Dendritic cell treated with granulocyte-macrophage colony-stimulating factor and Interleukin-4, amounts not matched to agents 40 ng/mL and 50 ng/mL, for 4 days (primary cell): Measurements from ENCODE around the gene GABARAP.

Experiments
- H3K27ac Mint-ChIP-seq: one replicate; pipeline ENCODE4 v1.8.0; 2022; ENCODE audit warnings: mild to moderate bottlenecking, mixed read lengths
- H3K27me3 Mint-ChIP-seq: one replicate; pipeline ENCODE4 v1.8.0; 2022; ENCODE audit warnings: mild to moderate bottlenecking, mixed read lengths
- H3K36me3 Mint-ChIP-seq: one replicate; pipeline ENCODE4 v1.8.0; 2022; ENCODE audit warnings: low read depth, mixed read lengths
- H3K4me1 Mint-ChIP-seq: one replicate; pipeline ENCODE4 v1.8.0; 2022; ENCODE audit warnings: low read depth, mixed read lengths
- H3K4me3 Mint-ChIP-seq: one replicate; pipeline ENCODE4 v1.8.0; 2022; ENCODE audit warnings: mild to moderate bottlenecking, moderate library complexity, mixed read lengths
- H3K9me3 Mint-ChIP-seq: one replicate; pipeline ENCODE4 v1.8.0; 2022; ENCODE audit warnings: mixed read lengths
- intact Hi-C: fragments of 100-400 bp; cut with micrococcal nuclease; formaldehyde crosslinking; loops from one replicate; pipeline ENCODE4 v1.15.0; 2022

GABARAP gene

GRCh38 chr17:7207120-7208001 lies 34.9 kb downstream of the GABARAP start:
- no peaks in the 10 kb centered on the region for H3K9me3 Mint-ChIP-seq
- H3K4me3 Mint-ChIP-seq: no peak overlapping the region
- peaks cover 51% of the 10 kb centered on the region for H3K4me1 Mint-ChIP-seq
- H3K27ac Mint-ChIP-seq: no peak overlapping the region
- no peaks in the 10 kb centered on the region for H3K27me3 Mint-ChIP-seq
- H3K36me3 Mint-ChIP-seq: peaks cover 43% of the 10 kb centered on the region
- intact Hi-C loops: no loop called here

GRCh38 chr17:7205561-7205960 lies 36.7 kb downstream of the GABARAP start:
- Mint-ChIP-seq H3K36me3 (peaks cover 61% of the 10 kb centered on the region), H3K4me3 (peak overlapping the region; percentile 72), H3K9me3 (no peaks in the 10 kb centered on the region), H3K27me3 (no peaks in the 10 kb centered on the region), H3K4me1 (peaks cover 45% of the 10 kb centered on the region), H3K27ac (peak overlapping the region; percentile 75)
- intact Hi-C loops: loop anchor here (1.0 kb wide), 2 partner anchors 10 to 47 kb away; partner anchors contain the start of gene ELP5

GRCh38 chr17:7204828-7205461 lies 37.3 kb downstream of the GABARAP start:
- H3K27ac Mint-ChIP-seq: peak overlapping the region; percentile 75
- intact Hi-C loops: loop anchor here (1.0 kb wide), 2 partner anchors 10 to 47 kb away; partner anchors contain the start of gene ELP5
- peak overlapping the region; percentile 72 for H3K4me3 Mint-ChIP-seq
- H3K4me1 Mint-ChIP-seq: peaks cover 41% of the 10 kb centered on the region
- H3K27me3 Mint-ChIP-seq: no peaks in the 10 kb centered on the region
- peaks cover 59% of the 10 kb centered on the region for H3K36me3 Mint-ChIP-seq
- no peaks in the 10 kb centered on the region for H3K9me3 Mint-ChIP-seq

- peaks cover 41% of the 10 kb centered on the region for H3K4me1 Mint-ChIP-seq
- no peaks in the 10 kb centered on the region for H3K9me3 Mint-ChIP-seq
- H3K27ac Mint-ChIP-seq: peak overlapping the region; percentile 75
- H3K27me3 Mint-ChIP-seq: no peaks in the 10 kb centered on the region
- peaks cover 59% of the 10 kb centered on the region for H3K36me3 Mint-ChIP-seq
- intact Hi-C loops: no loop called here
- peak overlapping the region; percentile 72 for H3K4me3 Mint-ChIP-seq
These were observed 37.9 kb downstream of the GABARAP start for GRCh38 chr17:7204336-7204735.

- Mint-ChIP-seq H3K9me3 (no peaks in the 10 kb centered on the region), H3K27ac (no peak overlapping the region), H3K36me3 (peaks cover 60% of the 10 kb centered on the region), H3K4me1 (peaks cover 37% of the 10 kb centered on the region), H3K27me3 (no peaks in the 10 kb centered on the region), H3K4me3 (no peak overlapping the region)
- intact Hi-C loops: no loop called here
These were observed 38.9 kb downstream of the GABARAP start for GRCh38 chr17:7203391-7203790.

GRCh38 chr17:7196651-7197401 lies 45.4 kb downstream of the GABARAP start:
- Mint-ChIP-seq H3K9me3 (no peaks in the 10 kb centered on the region), H3K27me3 (no peaks in the 10 kb centered on the region), H3K27ac (no peak overlapping the region), H3K36me3 (peaks cover 86% of the 10 kb centered on the region), H3K4me1 (no peaks in the 10 kb centered on the region), H3K4me3 (no peak overlapping the region)
- intact Hi-C loops: no loop called here

- H3K27me3 Mint-ChIP-seq: no peaks in the 10 kb centered on the region
- intact Hi-C loops: no loop called here
- no peaks in the 10 kb centered on the region for H3K9me3 Mint-ChIP-seq
- no peaks in the 10 kb centered on the region for H3K4me1 Mint-ChIP-seq
- H3K36me3 Mint-ChIP-seq: peaks cover 86% of the 10 kb centered on the region
- no peak overlapping the region for H3K4me3 Mint-ChIP-seq
- H3K27ac Mint-ChIP-seq: no peak overlapping the region
These were observed 46.3 kb downstream of the GABARAP start for GRCh38 chr17:7195971-7196370.

- H3K9me3 Mint-ChIP-seq: no peaks in the 10 kb centered on the region
- intact Hi-C loops: no loop called here
- no peak overlapping the region for H3K27ac Mint-ChIP-seq
- no peaks in the 10 kb centered on the region for H3K27me3 Mint-ChIP-seq
- H3K4me3 Mint-ChIP-seq: no peak overlapping the region
- H3K4me1 Mint-ChIP-seq: no peaks in the 10 kb centered on the region
- peaks cover 87% of the 10 kb centered on the region for H3K36me3 Mint-ChIP-seq
These were observed 49.8 kb downstream of the GABARAP start for GRCh38 chr17:7192271-7192937.

- H3K9me3 Mint-ChIP-seq: no peaks in the 10 kb centered on the region
- no peaks in the 10 kb centered on the region for H3K27me3 Mint-ChIP-seq
- intact Hi-C loops: no loop called here
- H3K4me3 Mint-ChIP-seq: no peak overlapping the region
- peaks cover 2% of the 10 kb centered on the region for H3K4me1 Mint-ChIP-seq
- no peak overlapping the region for H3K27ac Mint-ChIP-seq
- peaks cover 80% of the 10 kb centered on the region for H3K36me3 Mint-ChIP-seq
These were observed 50.5 kb downstream of the GABARAP start for GRCh38 chr17:7191571-7192270.

- Mint-ChIP-seq H3K4me1 (peaks cover 8% of the 10 kb centered on the region), H3K27me3 (no peaks in the 10 kb centered on the region), H3K9me3 (no peaks in the 10 kb centered on the region), H3K36me3 (peaks cover 73% of the 10 kb centered on the region), H3K4me3 (no peak overlapping the region), H3K27ac (no peak overlapping the region)
- intact Hi-C loops: no loop called here
These were observed 51.2 kb downstream of the GABARAP start for GRCh38 chr17:7191069-7191468.

- Mint-ChIP-seq H3K27ac (no peak overlapping the region), H3K4me1 (peaks cover 8% of the 10 kb centered on the region), H3K4me3 (no peak overlapping the region), H3K27me3 (no peaks in the 10 kb centered on the region), H3K9me3 (no peaks in the 10 kb centered on the region), H3K36me3 (peaks cover 67% of the 10 kb centered on the region)
- intact Hi-C loops: no loop called here
These were observed 51.9 kb downstream of the GABARAP start for GRCh38 chr17:7190276-7190917.
